Chondrocyte (in vitro differentiated cells): ENCODE data around the gene FGF4. TPM values are rescaled to one million over a fixed set of nuclear protein-coding genes. Genes with fewer than 3 reads are reported as not detected.
A peak's percentile ranks its signal among the peaks of the same experiment; 100 is the strongest.

Source experiments
- DNase-seq: peaks from one replicate; pipeline ENCODE4 v3.0.0; 2021; ENCODE audit warnings: mixed read lengths, low spot score
- H3K27ac Mint-ChIP-seq: one replicate; pipeline ENCODE4 v1.8.0; 2021; ENCODE audit warnings: mild to moderate bottlenecking, moderate library complexity, mixed read lengths; ENCODE audit not compliant: unreplicated experiment
- H3K27me3 Mint-ChIP-seq: 2 replicates; pipeline ENCODE4 v1.8.0; 2021; ENCODE audit warnings: low read depth, mixed read lengths
- H3K36me3 Mint-ChIP-seq: 2 replicates; pipeline ENCODE4 v1.8.0; 2021; ENCODE audit warnings: low read depth, mixed read lengths
- H3K4me1 Mint-ChIP-seq: 2 replicates; pipeline ENCODE4 v1.8.0; 2021; ENCODE audit warnings: low read depth, mild to moderate bottlenecking, mixed read lengths
- H3K4me3 Mint-ChIP-seq: one replicate; pipeline ENCODE4 v1.8.0; 2021; ENCODE audit warnings: mild to moderate bottlenecking, moderate library complexity, mixed read lengths; ENCODE audit not compliant: unreplicated experiment
- H3K9me3 Mint-ChIP-seq: 2 replicates; pipeline ENCODE4 v1.8.0; 2021; ENCODE audit warnings: low read depth, mixed read lengths
- CTCF ChIP-seq: fragments of 200-600 bp; sonication (generic); IDR thresholded peaks from 2 replicates; pipeline ENCODE4 v1.5.0; 2021; ENCODE audit warnings: antibody characterized with exemption, mild to moderate bottlenecking, moderate library complexity
- long read RNA-seq: library from polyadenylated mRNA; stranded (forward); transcript quantifications from one replicate; pipeline ENCODE4 v2.0.0, GENCODE V29; 2021
- total RNA-seq: library from RNA; stranded (reverse); gene quantifications from 3 replicates; pipeline ENCODE4 v1.2.1, GENCODE V29; 2021

Gene FGF4
- total RNA-seq = not detected in 3 replicates
- long read RNA-seq = 0 reads

GRCh38 chr11:69775163-69775755 is at the start of gene FGF4:
FGF4 (minus strand) TSS chr11:69775341; CDS start chr11:69775084, 257 bp downstream.
- Mint-ChIP-seq H3K4me1 (no peaks in the 10 kb centered on the region), H3K9me3 (no peaks in the 10 kb centered on the region), H3K36me3 (no peaks in the 10 kb centered on the region), H3K27ac (no peak within 1 kb of the TSS), H3K27me3 (peaks cover 50% of the 10 kb centered on the region), H3K4me3 (no peak within 1 kb of the TSS)
- TF ChIP-seq CTCF = no peak
- DNase-seq = no peak

- Mint-ChIP-seq H3K36me3 (peaks cover 3% of the 10 kb centered on the region), H3K4me3 (no peak overlapping the region), H3K4me1 (no peaks in the 10 kb centered on the region), H3K27ac (no peak overlapping the region), H3K27me3 (peaks cover 50% of the 10 kb centered on the region), H3K9me3 (peaks cover 6% of the 10 kb centered on the region)
- peak; percentile 71 for DNase-seq
- no peak for TF ChIP-seq CTCF
Observed at GRCh38 chr11:69823641-69824265, 48.6 kb upstream of the FGF4 start.

GRCh38 chr11:69822676-69823494 is 47.7 kb upstream of the FGF4 start:
- peaks cover 6% of the 10 kb centered on the region for H3K9me3 Mint-ChIP-seq
- no peak for TF ChIP-seq CTCF
- H3K4me3 Mint-ChIP-seq = no peak overlapping the region
- no peaks in the 10 kb centered on the region for H3K4me1 Mint-ChIP-seq
- H3K36me3 Mint-ChIP-seq = peaks cover 3% of the 10 kb centered on the region
- peaks cover 50% of the 10 kb centered on the region for H3K27me3 Mint-ChIP-seq
- DNase-seq = peak; percentile 68
- H3K27ac Mint-ChIP-seq = no peak overlapping the region

- Mint-ChIP-seq H3K4me1 (no peaks in the 10 kb centered on the region), H3K27me3 (peaks cover 53% of the 10 kb centered on the region), H3K9me3 (no peaks in the 10 kb centered on the region), H3K36me3 (peaks cover 3% of the 10 kb centered on the region), H3K4me3 (no peak overlapping the region), H3K27ac (no peak overlapping the region)
- TF ChIP-seq CTCF = no peak
- no peak for DNase-seq
Observed at GRCh38 chr11:69821511-69822040, 46.4 kb upstream of the FGF4 start.

GRCh38 chr11:69820441-69820840 is 45.3 kb upstream of the FGF4 start:
- DNase-seq = no peak
- no peak overlapping the region for H3K4me3 Mint-ChIP-seq
- no peaks in the 10 kb centered on the region for H3K9me3 Mint-ChIP-seq
- peaks cover 54% of the 10 kb centered on the region for H3K27me3 Mint-ChIP-seq
- no peaks in the 10 kb centered on the region for H3K4me1 Mint-ChIP-seq
- no peak for TF ChIP-seq CTCF
- H3K27ac Mint-ChIP-seq = no peak overlapping the region
- peaks cover 3% of the 10 kb centered on the region for H3K36me3 Mint-ChIP-seq
